A549 (cell line): ENCODE data around the gene TMCC3. TPM values are rescaled to one million over a fixed set of nuclear protein-coding genes. Genes with fewer than 3 reads are reported as not detected.

Source experiments
- ATAC-seq, 2 experiments: fragments of 200-7000 bp in 1 of 2; fragments of >200 bp in 1 of 2; cut with Nextera tagmentation in 1 of 2; cut with Tn5 transposase in 1 of 2; 3 replicates each; pipeline versions ENCODE4 v1.8.0 to v1.9.1; 2018 to 2020; ENCODE audit warnings: mild to moderate bottlenecking in 1 of 2, moderate library complexity in 1 of 2
- CTCF ChIA-PET: fragments of 300-600 bp; sonication (Branson Sonifier 250); formaldehyde crosslinking; extraction: SDS; loops from one replicate; lab custom pipeline; 2021; ENCODE audit warnings: antibody characterized with exemption, inconsistent platforms; lab: Yijun Ruan, JAX
- POLR2A ChIA-PET: fragments of 350-600 bp; formaldehyde crosslinking; extraction: SDS; loops from one replicate; lab custom pipeline; 2021; ENCODE audit warnings: antibody characterized with exemption, inconsistent platforms; lab: Yijun Ruan, JAX
- DNase-seq, 2 experiments: peaks; one replicate each; pipeline versions ENCODE4 v3.0.0 to v3.0.0-alpha.2; 2011 to 2016; ENCODE audit warnings: low read depth in 1 of 2, low spot score in 1 of 2
- FAIRE-seq: peaks from 2 replicates; lab custom pipeline; 2011; peaks lifted over from hg19 to GRCh38; lab: Jason Lieb, UNC
- H3K27ac ChIP-seq, 2 experiments: fragments of >200 bp; sonication (Bioruptor Twin); formaldehyde crosslinking; 3 replicates each; pipeline ENCODE4 v1.5.1; 2016 to 2017
- H3K4me1 ChIP-seq: fragments of >200 bp; sonication (Bioruptor Twin); formaldehyde crosslinking; 3 replicates; pipeline ENCODE4 v1.6.1; 2016
- H3K4me2 ChIP-seq: fragments of >200 bp; sonication (Bioruptor Twin); formaldehyde crosslinking; 3 replicates; pipeline ENCODE4 v1.6.1; 2016
- H3K4me3 ChIP-seq: fragments of >200 bp; sonication (Bioruptor Twin); formaldehyde crosslinking; 3 replicates; pipeline ENCODE4 v1.5.1; 2016
- H3K9me3 ChIP-seq: fragments of >200 bp; sonication (Bioruptor Twin); formaldehyde crosslinking; 3 replicates; pipeline ENCODE4 v1.6.1; 2016
- BHLHE40 ChIP-seq: IDR thresholded peaks from 2 replicates; pipeline ENCODE4 v1.6.1; 2012; ENCODE audit warnings: low read depth, low read length, inconsistent platforms
- CBX2 ChIP-seq: fragments of 200-600 bp; sonication (generic); IDR thresholded peaks from 2 replicates; pipeline ENCODE4 v1.6.1; 2016; ENCODE audit warnings: low read depth, mild to moderate bottlenecking, borderline replicate concordance
- CEBPB ChIP-seq, 2 experiments: fragments of >200 bp in 1 of 2; sonication (Bioruptor Twin) in 1 of 2; formaldehyde crosslinking in 1 of 2; IDR thresholded peaks; 2 replicates each; pipeline ENCODE4 v1.6.1; 2012 to 2016
- CHD4 ChIP-seq: fragments of 200-600 bp; sonication (generic); IDR thresholded peaks from 2 replicates; pipeline ENCODE4 v1.6.1; 2016; ENCODE audit warnings: antibody characterized with exemption, mild to moderate bottlenecking, borderline replicate concordance
- EHF ChIP-seq: fragments of 250-450 bp; sonication (Bioruptor Pico); IDR thresholded peaks from 2 replicates; pipeline ENCODE4 v1.5.0; 2020; ENCODE audit warnings: mild to moderate bottlenecking
- ESRRA ChIP-seq: fragments of 150-350 bp; IDR thresholded peaks from 2 replicates; pipeline ENCODE4 v1.6.1; 2014; ENCODE audit warnings: mild to moderate bottlenecking, low read length, borderline replicate concordance
- FOSB ChIP-seq: fragments of 250-450 bp; sonication (Bioruptor Pico); IDR thresholded peaks from 2 replicates; pipeline ENCODE4 v1.5.0; 2020; ENCODE audit warnings: mild to moderate bottlenecking, moderate library complexity
- FOSL2 ChIP-seq, 2 experiments: fragments of 450-650 bp in 1 of 2; fragments of >200 bp in 1 of 2; sonication (Bioruptor Twin) in 1 of 2; formaldehyde crosslinking; IDR thresholded peaks; 2 replicates each; pipeline versions ENCODE4 v1.5.0 to v1.6.1; 2016 to 2020; ENCODE audit warnings: mild to moderate bottlenecking in 1 of 2, moderate library complexity in 1 of 2
- FOXS1 ChIP-seq: fragments of 250-450 bp; sonication (Bioruptor Pico); IDR thresholded peaks from 2 replicates; pipeline ENCODE4 v1.5.0; 2020; ENCODE audit warnings: mild to moderate bottlenecking, moderate library complexity
- HDAC2 ChIP-seq: fragments of 200-600 bp; sonication (generic); IDR thresholded peaks from 2 replicates; pipeline ENCODE4 v1.6.1; 2016
- HOXB13 ChIP-seq: fragments of 250-450 bp; sonication (Bioruptor Pico); IDR thresholded peaks from 2 replicates; pipeline ENCODE4 v1.5.0; 2020; ENCODE audit warnings: low read depth, mild to moderate bottlenecking, moderate library complexity
- HOXB5 ChIP-seq: fragments of 250-450 bp; sonication (Bioruptor Pico); IDR thresholded peaks from 2 replicates; pipeline ENCODE4 v1.5.0; 2020; ENCODE audit warnings: mild to moderate bottlenecking, moderate library complexity
- JUNB ChIP-seq: fragments of >200 bp; sonication (Bioruptor Twin); formaldehyde crosslinking; IDR thresholded peaks from 2 replicates; pipeline ENCODE4 v1.6.1; 2016
- KDM1A ChIP-seq: fragments of 200-600 bp; sonication (generic); IDR thresholded peaks from 2 replicates; pipeline ENCODE4 v1.6.1; 2016; ENCODE audit warnings: low read depth, mild to moderate bottlenecking
- MAX ChIP-seq: IDR thresholded peaks from 2 replicates; pipeline ENCODE4 v1.6.1; 2012
- MAZ ChIP-seq: fragments of 150-350 bp; IDR thresholded peaks from 2 replicates; pipeline ENCODE4 v1.6.1; 2014; ENCODE audit warnings: antibody characterized with exemption, low read depth, low read length, borderline replicate concordance
- MYC ChIP-seq: IDR thresholded peaks from 2 replicates; pipeline ENCODE4 v1.6.1; 2012; ENCODE audit warnings: mild to moderate bottlenecking, inconsistent platforms, low read length, improper control_type of control experiment, borderline replicate concordance
- NFE2L2 ChIP-seq: fragments of 150-350 bp; conservative IDR thresholded peaks from 2 replicates; pipeline ENCODE4 v1.6.1; 2014; ENCODE audit warnings: low read length
- NPAS2 ChIP-seq: fragments of 250-450 bp; sonication (Bioruptor Pico); IDR thresholded peaks from 2 replicates; pipeline ENCODE4 v1.8.0; 2022; ENCODE audit warnings: mild to moderate bottlenecking, moderate library complexity, borderline replicate concordance
- POLR2A ChIP-seq: IDR thresholded peaks from 2 replicates; pipeline ENCODE4 v1.6.1; 2012; ENCODE audit warnings: mild to moderate bottlenecking, low read length
- POLR2AphosphoS2 ChIP-seq: conservative IDR thresholded peaks from 2 replicates; pipeline ENCODE4 v1.6.1; 2012; ENCODE audit warnings: low read length, improper control_type of control experiment, inconsistent platforms
- RAD21 ChIP-seq, 2 experiments: fragments of >200 bp in 1 of 2; sonication (Bioruptor Twin) in 1 of 2; formaldehyde crosslinking in 1 of 2; IDR thresholded peaks in 1 of 2; conservative IDR thresholded peaks in 1 of 2; 2 replicates in 1 of 2; 3 replicates in 1 of 2; pipeline ENCODE4 v1.6.1; 2012 to 2018; ENCODE audit warnings: inconsistent platforms in 1 of 2
- RARB ChIP-seq: fragments of 250-450 bp; sonication (Bioruptor Pico); IDR thresholded peaks from 2 replicates; pipeline ENCODE4 v1.8.0; 2021; ENCODE audit warnings: mild to moderate bottlenecking, moderate library complexity
- RNF2 ChIP-seq: fragments of 200-600 bp; sonication (generic); IDR thresholded peaks from 2 replicates; pipeline ENCODE4 v1.6.1; 2016; ENCODE audit warnings: low read depth, mild to moderate bottlenecking, antibody characterized with exemption, moderate library complexity, borderline replicate concordance
- TP53 ChIP-seq: fragments of 250-450 bp; sonication (Bioruptor Pico); IDR thresholded peaks from 2 replicates; pipeline ENCODE4 v1.5.0; 2021; ENCODE audit warnings: mild to moderate bottlenecking, moderate library complexity
- USF2 ChIP-seq: fragments of 450-650 bp; IDR thresholded peaks from 2 replicates; pipeline ENCODE4 v1.6.1; 2014; ENCODE audit warnings: antibody characterized with exemption
- ZC3H11A ChIP-seq: fragments of 450-650 bp; IDR thresholded peaks from 2 replicates; pipeline ENCODE4 v1.6.1; 2014; ENCODE audit warnings: antibody characterized with exemption, mild to moderate bottlenecking
- ZNF302 ChIP-seq: fragments of 250-450 bp; sonication (Bioruptor Pico); IDR thresholded peaks from 2 replicates; pipeline ENCODE4 v1.9.0; 2021; ENCODE audit warnings: inconsistent platforms, mild to moderate bottlenecking, moderate library complexity
- ZSCAN20 ChIP-seq: fragments of 250-450 bp; sonication (Bioruptor Pico); IDR thresholded peaks from 2 replicates; pipeline ENCODE4 v1.8.0; 2022; ENCODE audit warnings: mild to moderate bottlenecking, moderate library complexity
- WGBS: methylation state at CpG from one replicate; pipeline ENCODE4 v1.1.6; 2017; ENCODE audit errors: missing lambda C conversion rate; 5-methylcytosine and 5-hydroxymethylcytosine counted together
- polyA plus RNA-seq, 4 experiments: library from polyadenylated mRNA; depleted of rRNA in 3 of 4; stranded (reverse); fragments of >200 nt; fragmentation: RNase III in 1 of 4; extraction: RNeasy Plus Mini Kit Qiagen cat#74134 plus additional on column Dnase treatment in 1 of 4; gene quantifications; 2 replicates in 3 of 4; 3 replicates in 1 of 4; pipeline ENCODE4 v1.2.3, GENCODE V29; 2011 to 2017

Gene TMCC3
- polyA plus RNA-seq, 2 of the 4 experiments (the other 2 are of a cell fraction): 0.50 to 0.62 TPM

GRCh38 chr12:94555687-94556086 is 94.7 kb downstream of the TMCC3 start:
- ChIA-PET POLR2A (no interaction called here), CTCF (interaction anchor here (0.7 kb wide), 2 partner anchors 106 to 261 kb away, joined by 3 to 4 read pairs; no protein-coding TSS in a partner anchor)
- no peak for DNase-seq
- no peak overlapping the region for H3K4me3 ChIP-seq
- peaks cover 13% of the 10 kb centered on the region; the same call in 2 of the 3 replicates for H3K4me1 ChIP-seq
- no peak overlapping the region for H3K4me2 ChIP-seq
- H3K27ac ChIP-seq: no peak overlapping the region
- TF ChIP-seq CHD4 (no peak), ESRRA (no peak), HDAC2 (no peak), ZC3H11A (no peak), EHF (CRISPR knock-in tag) (no peak), NFE2L2 (no peak), POLR2AphosphoS2 (no peak), FOXS1 (CRISPR knock-in tag) (no peak), CBX2 (no peak), RAD21 (conservative IDR thresholded peaks at IDR 0.05 in 1 of 2, IDR thresholded peaks at IDR 0.05 in 1 of 2) (no peak), RNF2 (no peak), MAZ (no peak), FOSL2 (IDR thresholded peaks at IDR 0.05) (no peak), FOSL2 (CRISPR knock-in tag; IDR thresholded peaks at IDR 0.05) (no peak), HOXB5 (CRISPR knock-in tag) (no peak), KDM1A (no peak), USF2 (no peak), ZNF302 (CRISPR knock-in tag) (no peak), MAX (no peak), POLR2A (no peak)
- H3K9me3 ChIP-seq: peaks cover 7% of the 10 kb centered on the region; the same call in 1 of the 3 replicates
- FAIRE-seq: no peak
- ATAC-seq: no peak
- WGBS: 49% methylated on average over 3 of the region's 3 CpGs

GRCh38 chr12:94553875-94554274 is 96.5 kb downstream of the TMCC3 start:
- no peak overlapping the region for H3K4me3 ChIP-seq
- peaks cover 11% of the 10 kb centered on the region; the same call in 1 of the 3 replicates for H3K4me1 ChIP-seq
- no peak for ATAC-seq
- TF ChIP-seq BHLHE40: no peak
- TF ChIP-seq ZSCAN20: no peak
- TF ChIP-seq FOSB (CRISPR knock-in tag): no peak
- TF ChIP-seq CHD4: no peak
- TF ChIP-seq CEBPB (IDR thresholded peaks at IDR 0.05): no peak
- no peak for TF ChIP-seq NPAS2
- no peak for TF ChIP-seq TP53 (CRISPR knock-in tag)
- TF ChIP-seq RARB (CRISPR knock-in tag): no peak
- TF ChIP-seq ZC3H11A: no peak
- TF ChIP-seq HOXB13: no peak
- TF ChIP-seq JUNB: no peak
- no peak for TF ChIP-seq EHF (CRISPR knock-in tag)
- TF ChIP-seq MAX: no peak
- TF ChIP-seq MYC: no peak
- WGBS: 80% methylated on average over 15 of the region's 15 CpGs
- H3K9me3 ChIP-seq: peaks cover 7% of the 10 kb centered on the region; the same call in 1 of the 3 replicates
- H3K4me2 ChIP-seq: no peak overlapping the region
- DNase-seq: no peak
- ChIA-PET POLR2A (no interaction called here), CTCF (no interaction called here)
- no peak for FAIRE-seq
- H3K27ac ChIP-seq: peak overlapping the region in 1 of 2 experiments; percentile 46; a peak in 1 of 6 replicates
